Transverse colon (tissue), 4 donors: ENCODE measurements around the gene SH3RF1.

Source experiments
- EP300 ChIP-seq: sonication (generic); formaldehyde crosslinking; IDR thresholded peaks from one replicate; pipeline ENCODE4 v1.6.1; 2017; ENCODE audit warnings: antibody characterized with exemption, low read depth
- POLR2A ChIP-seq: fragments of 450-650 bp; IDR thresholded peaks from one replicate; pipeline ENCODE4 v1.6.1; 2016; ENCODE audit warnings: antibody characterized with exemption, mild to moderate bottlenecking, moderate library complexity
- POLR2AphosphoS5 ChIP-seq, 3 donors: sonication (generic); formaldehyde crosslinking; IDR thresholded peaks; one replicate each; pipeline ENCODE4 v1.6.1; 2016; ENCODE audit warnings: antibody characterized with exemption in 3 of 3
- TF ChIP-seq, protein P1 (sequence below), 5 experiments: fragments of 200-600 bp in 3 of 5; fragments of 450-650 bp in 2 of 5; sonication (generic) in 3 of 5; IDR thresholded peaks; 1 replicate in 2 of 5; 2 replicates in 3 of 5; pipeline ENCODE4 v1.5.1; 2016 to 2017; ENCODE audit warnings: antibody characterized with exemption in 5 of 5, inconsistent platforms in 3 of 5, mild to moderate bottlenecking in 2 of 5, moderate library complexity in 1 of 5

GRCh38 chr4:169074117-169074516 lies 196.6 kb downstream of the SH3RF1 start:
- TF ChIP-seq, protein P1, sequence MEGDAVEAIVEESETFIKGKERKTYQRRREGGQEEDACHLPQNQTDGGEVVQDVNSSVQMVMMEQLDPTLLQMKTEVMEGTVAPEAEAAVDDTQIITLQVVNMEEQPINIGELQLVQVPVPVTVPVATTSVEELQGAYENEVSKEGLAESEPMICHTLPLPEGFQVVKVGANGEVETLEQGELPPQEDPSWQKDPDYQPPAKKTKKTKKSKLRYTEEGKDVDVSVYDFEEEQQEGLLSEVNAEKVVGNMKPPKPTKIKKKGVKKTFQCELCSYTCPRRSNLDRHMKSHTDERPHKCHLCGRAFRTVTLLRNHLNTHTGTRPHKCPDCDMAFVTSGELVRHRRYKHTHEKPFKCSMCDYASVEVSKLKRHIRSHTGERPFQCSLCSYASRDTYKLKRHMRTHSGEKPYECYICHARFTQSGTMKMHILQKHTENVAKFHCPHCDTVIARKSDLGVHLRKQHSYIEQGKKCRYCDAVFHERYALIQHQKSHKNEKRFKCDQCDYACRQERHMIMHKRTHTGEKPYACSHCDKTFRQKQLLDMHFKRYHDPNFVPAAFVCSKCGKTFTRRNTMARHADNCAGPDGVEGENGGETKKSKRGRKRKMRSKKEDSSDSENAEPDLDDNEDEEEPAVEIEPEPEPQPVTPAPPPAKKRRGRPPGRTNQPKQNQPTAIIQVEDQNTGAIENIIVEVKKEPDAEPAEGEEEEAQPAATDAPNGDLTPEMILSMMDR (IDR thresholded peaks at IDR 0.05) = no peak
- no peak for TF ChIP-seq POLR2AphosphoS5 (IDR thresholded peaks at IDR 0.05)
- no peak for TF ChIP-seq POLR2A
- no peak for TF ChIP-seq EP300
